ENCODE data around the gene DDX31.
A peak's percentile ranks its signal among the peaks of the same experiment; 100 is the strongest.
"Not testable (repeated sequence)": the region's sequence is repeated elsewhere in the genome, so short reads cannot be mapped to it uniquely, and the experiment has no call there.

DDX31 gene

DNA sequence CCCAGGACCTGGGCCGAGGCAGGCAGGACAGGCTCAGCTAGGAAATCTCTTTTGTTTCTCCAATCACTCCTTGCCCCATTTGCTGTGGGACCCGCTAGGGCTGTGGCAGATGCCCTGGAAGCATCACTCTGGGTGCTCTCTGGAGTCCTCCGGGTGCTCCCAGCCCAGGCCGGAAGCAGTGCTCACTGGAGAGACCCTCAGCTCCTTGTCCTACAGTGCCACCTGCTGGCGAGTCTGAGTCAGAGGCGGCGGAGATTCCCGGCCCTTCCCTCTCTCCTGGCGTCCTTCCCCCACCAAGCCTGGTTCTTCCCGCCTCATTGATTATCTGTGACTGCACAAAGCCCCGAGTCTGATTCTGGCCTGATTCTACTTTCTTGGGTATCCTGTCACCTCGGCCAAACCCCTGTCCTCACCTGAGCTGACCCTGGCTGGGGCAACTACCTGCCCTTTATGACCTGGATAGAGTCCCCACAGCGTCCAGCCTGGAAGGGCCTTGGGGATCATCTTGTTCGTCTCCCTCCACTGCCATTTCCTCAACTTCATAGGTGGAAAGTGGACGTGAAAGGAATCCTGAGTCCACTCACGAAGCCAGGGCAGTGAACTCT, 94.7 kb downstream of the DDX31 start:
- DNase-seq, result peak; percentile 91

GRCh38 chr9:132572921-132573320, 96.9 kb downstream of the DDX31 start:
- no peak for DNase-seq

- no peak for DNase-seq
Observed at GRCh38 chr9:132571806-132572600, 97.8 kb downstream of the DDX31 start.

DNA sequence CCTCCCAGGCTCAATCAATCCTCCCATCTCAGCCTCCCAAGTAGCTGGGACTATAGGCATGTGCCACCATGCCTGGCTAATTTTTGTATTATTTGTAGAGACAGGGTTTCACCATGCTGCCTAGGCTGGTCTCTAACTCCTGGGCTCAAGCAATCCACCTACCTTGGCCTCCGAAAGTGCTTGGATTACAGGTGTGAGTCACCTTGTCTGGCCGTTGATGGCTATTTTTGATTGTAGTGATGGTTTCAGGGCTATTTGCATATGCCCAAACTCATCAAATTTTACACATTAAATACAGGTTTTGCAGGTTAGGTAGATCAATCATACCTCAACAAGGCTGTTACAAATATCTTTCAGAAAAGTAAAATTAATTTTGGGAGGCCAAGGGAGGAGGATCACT, 101.0 kb downstream of the DDX31 start:
- DNase-seq, result not testable (repeated sequence)

GRCh38 chr9:132564526-132564925, 105.3 kb downstream of the DDX31 start:
- no peak for DNase-seq

- DNase-seq, result no peak
Observed at GRCh38 chr9:132562306-132562573, 107.5 kb downstream of the DDX31 start.

DNA sequence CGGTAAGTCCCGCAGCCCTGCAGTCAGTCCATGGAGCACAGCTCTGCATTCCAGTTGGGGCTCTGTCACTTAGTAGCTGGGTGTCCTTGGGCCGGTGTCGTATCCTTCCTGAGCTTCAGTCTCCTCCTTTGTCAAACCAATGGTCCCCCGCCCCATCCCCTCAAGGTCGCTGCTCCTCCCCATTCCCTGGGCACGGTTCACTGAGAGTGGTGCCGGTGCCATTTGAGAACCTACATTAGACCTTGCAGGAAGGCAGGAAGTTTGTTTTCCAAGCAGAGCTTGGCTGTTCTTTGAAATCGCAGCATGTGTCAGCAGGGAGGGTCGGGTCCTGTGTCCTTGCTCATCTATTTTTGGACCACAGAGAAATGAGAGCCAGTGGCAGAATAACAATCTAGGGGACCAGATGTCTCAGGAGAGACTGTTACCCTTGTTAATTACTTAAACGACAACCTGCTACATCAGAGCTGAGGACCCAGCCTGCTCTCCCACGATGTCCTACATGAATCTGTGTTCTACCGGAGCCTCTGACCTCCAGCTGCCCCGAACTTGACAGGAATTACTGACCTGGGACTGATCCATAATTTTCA, 109.1 kb downstream of the DDX31 start:
- DNase-seq, result peak; percentile 86

- no peak for DNase-seq
Observed at GRCh38 chr9:132559711-132560110, 110.1 kb downstream of the DDX31 start.

DNA sequence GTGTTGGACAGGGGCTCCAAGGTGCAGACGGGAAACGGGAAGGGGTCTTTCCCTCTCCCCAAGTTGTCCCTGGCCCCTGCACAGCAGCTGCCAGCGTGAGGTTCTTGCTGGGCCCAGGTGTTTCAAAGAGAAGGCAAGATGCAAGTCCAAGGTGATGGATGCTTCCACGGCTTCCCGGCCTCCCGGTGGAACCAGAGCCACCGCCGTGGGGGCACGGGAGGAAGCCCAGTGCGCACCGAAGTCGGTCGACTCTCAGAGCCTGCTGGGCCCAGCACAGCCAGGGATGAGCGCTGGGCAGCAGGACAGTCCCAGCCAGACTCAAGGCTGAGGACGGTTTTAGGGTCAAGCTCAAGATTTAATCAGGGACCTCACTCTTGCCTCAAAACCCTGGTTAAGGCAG, 112.6 kb downstream of the DDX31 start:
- no peak for DNase-seq

DNA sequence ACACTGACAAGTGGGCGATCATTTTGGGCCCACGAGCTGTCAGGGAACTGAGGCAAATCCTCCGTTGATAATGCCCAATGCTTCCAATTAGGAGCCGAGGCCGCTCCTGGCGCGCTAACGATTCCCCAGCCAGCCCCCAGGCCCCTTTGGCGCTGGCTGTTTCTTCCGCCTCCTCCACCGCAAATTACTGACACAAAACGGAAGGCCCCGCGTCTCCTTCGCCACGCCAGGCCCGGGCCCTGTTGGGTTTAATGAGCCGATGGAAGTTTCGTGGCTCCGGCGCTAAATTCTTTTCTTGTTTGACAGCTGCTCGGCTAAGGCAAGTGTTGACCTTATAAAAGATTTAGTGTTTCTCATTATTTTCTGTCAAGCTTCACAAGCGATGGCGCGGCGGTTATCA, 113.1 kb downstream of the DDX31 start:
- no peak for DNase-seq

DNA sequence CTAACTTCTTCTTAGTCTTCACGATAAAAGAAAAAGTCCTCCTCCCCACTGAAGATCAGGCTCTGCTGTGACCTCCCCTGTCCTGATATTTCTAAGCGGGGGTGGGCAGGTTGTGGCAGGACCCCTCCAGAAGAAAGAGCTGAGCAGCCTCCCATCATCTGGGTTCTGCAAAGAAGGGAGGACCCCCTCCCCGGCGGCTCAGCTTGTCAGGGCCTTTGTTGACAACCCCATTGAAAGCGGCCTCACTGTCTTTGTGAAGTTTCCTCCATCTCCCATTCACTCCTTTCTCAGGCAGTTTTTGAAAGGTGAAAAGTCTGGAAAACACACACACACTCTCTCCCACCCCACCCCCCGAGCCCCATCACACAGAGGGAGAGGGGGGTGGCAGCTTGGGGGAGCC, 113.5 kb downstream of the DDX31 start:
- DNase-seq, result no peak

DNA sequence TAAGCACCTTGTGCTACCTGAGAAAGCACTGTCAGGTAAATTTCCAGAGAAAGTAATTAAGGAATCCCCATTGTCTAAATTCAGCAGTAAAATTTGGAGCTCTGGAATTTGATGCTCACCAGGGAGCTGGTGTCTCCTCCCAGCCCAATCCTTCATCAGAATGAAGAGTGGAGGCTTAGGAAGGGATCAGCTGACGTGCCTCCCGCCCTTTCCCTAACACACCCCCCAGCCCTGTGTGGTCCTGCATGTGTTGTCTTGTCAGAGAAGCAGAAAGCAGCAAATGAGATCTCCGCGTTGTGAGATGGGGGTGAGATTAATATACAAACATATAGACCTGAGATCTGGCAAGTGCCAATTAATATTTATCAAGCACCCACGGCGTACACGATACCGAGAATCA, 114.3 kb downstream of the DDX31 start:
- DNase-seq, result no peak

DNA sequence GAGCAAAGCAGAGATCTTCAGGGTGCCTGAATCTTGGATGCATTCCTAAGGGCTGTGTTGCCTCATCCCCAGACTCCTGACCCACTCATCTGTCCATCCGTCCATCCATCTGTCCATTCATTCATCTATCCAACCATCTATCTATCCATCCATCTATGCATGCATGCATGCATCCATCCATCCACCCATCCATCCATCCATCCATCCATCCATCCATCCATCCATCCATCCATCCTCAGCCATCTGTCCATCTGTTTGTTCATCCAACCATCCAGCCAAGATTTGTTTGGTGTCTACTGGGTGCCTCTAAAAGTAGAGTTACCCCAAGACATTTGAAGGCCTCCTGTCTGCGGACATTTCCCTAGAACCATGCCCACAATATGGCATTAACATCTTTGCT, 115.0 kb downstream of the DDX31 start:
- no peak for DNase-seq

- DNase-seq, result no peak
Observed at GRCh38 chr9:132552041-132552440, 117.7 kb downstream of the DDX31 start.

DNA sequence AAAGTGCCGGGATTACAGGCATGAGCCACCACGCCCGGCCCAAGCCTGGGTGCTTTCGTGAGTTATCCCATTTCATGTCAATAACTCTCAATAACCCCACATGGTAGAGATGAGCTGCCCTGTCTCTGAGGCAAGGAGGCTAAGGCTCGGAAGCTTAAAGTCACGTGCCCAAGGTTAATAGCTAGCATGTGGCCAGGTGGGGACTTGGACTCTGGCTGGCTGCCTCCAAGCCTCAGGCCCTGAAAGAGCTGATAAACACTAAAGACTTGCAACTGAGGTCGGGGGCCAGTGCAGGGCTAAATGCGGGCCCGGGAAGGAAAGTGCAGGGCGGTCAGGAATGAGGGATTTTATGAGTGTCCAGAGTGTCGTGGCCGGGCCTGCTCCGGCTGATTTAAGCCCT, 118.2 kb downstream of the DDX31 start:
- no peak for DNase-seq

DNA sequence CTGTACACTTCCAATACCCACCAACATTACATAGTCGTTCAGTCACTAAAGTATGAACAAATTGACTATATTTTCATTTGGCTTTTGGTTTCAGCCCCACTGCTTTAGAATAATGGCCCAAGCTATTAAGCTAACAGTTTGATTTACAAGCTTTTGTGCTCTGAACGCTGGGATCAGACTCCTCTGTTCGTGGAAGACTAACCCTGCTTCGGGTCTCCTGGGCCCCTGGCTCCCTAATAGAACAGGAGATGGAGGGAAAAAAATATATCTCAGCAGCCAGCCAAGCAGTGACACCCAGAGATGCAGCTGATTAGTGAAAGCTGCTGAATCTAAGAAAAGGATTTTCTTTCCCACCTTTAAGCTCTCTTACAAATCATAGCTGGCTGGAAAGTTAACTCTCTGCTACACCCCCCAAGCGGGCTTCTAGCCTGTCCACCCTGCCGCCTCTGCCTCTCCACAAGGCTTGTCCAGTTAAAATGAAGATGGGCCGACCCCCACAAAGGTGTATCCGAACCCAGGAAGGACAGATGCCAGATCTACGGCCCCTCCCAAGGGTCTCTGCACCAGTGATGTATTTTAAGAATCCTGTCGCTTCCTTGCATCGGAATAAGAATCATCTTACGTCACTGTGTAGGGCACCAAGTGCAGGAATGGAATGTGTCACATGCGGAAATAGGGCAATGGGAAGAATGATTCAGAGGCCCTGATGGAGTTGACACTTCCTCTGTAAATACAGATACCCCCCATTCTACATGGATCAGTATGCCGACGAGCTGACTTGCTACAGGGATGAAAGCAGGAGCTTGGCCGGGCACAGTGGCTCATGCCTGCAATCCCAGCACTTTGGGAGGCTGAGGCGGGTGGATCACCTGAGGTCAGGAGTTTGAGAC, 120.8 kb downstream of the DDX31 start:
- DNase-seq, result no peak

GRCh38 chr9:132547976-132548730, 121.6 kb downstream of the DDX31 start:
- DNase-seq, result no peak

GRCh38 chr9:132547436-132547835, 122.3 kb downstream of the DDX31 start:
- no peak for DNase-seq

- no peak for DNase-seq
Observed at GRCh38 chr9:132547052-132547431, 122.7 kb downstream of the DDX31 start.

DNA sequence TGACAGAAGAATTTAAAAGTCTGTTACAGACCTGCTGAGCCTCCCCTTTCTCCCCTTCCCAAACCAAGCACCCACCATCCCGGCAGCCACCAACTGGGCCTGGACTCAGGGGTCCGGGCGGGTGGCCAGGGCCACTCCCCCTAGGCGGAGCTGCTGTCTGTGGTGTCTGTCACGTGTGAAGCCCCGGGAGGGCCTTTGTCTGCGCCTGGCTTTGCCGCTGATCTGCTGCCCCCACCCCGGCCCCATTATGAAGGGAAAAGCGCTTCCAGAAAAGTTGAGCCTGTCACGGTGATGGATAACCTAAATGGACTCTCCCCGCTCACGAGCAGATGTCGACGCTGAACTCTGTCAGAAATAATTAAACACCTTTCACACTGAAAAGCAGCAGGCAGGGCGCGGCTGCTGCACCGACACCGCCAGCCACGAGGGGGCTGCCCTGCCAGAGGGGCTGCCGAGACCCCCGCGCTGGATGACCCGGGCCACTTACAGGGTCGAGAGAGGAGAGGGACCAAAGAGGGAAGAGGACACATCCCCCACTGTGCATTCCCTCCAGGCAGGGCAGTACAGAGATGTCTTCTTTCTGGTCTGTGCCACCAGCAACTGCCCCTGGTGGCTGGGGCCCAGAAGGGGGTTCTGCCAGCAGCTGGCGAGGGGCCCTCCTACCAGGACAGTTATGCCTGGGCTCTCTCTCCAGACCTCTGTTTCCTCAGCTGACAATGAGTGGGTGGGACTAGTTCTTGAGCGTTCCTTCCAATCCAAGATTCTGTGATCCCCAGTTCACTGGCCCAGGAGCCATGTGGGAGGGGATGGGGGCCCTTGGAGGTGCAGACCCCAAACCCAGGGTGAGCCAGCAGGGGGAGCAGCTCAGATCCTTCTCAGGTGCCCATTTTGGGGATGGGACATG, 123.4 kb downstream of the DDX31 start:
- peak; percentile 99 for DNase-seq

GRCh38 chr9:132545578-132545977, 124.2 kb downstream of the DDX31 start:
- no peak for DNase-seq

DNA sequence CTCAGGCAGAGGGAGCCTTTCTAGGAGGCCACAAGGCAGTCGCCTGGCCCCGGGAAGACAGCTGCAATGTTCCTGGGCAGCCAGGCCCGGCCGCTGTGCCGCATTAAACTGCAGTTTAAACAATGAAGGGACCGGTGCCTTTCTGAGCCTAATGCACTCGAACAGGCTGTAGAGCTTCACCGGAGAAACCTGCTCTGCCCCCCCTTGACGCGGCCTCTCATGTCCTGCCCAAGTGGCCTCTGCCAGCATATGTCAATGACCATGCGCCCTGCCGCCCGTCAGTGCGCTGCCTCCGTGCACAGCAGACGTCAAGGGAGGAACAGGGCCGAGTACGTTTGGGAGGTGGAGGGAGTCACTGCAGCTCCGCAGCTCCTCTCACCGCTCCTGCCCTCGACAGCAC, 125.8 kb downstream of the DDX31 start:
- DNase-seq, result no peak
